Aorta (tissue), 5 donors: ENCODE measurements around the gene VSIR. TPM values are rescaled to one million over a fixed set of nuclear protein-coding genes. Genes with fewer than 3 reads are reported as not detected.

Experiments used
- ATAC-seq: fragments of 200-7000 bp; cut with Tn5 transposase; one replicate; pipeline ENCODE4 v1.9.1; 2022; ENCODE audit warnings: moderate library complexity; ENCODE audit not compliant: low FRiP score
- DNase-seq, 2 donors: peaks; one replicate each; pipeline ENCODE4 v3.0.0-alpha.2; 2020
- H3K27ac ChIP-seq, 2 donors: one replicate each; pipeline ENCODE4 v1.5.1; 2013; ENCODE audit warnings: low read length in 2 of 2, mild to moderate bottlenecking in 2 of 2, moderate library complexity in 2 of 2, control low read depth in 1 of 2, inconsistent platforms in 1 of 2, low read depth in 1 of 2
- H3K27me3 ChIP-seq, 2 donors: one replicate each; pipeline ENCODE4 v1.6.1; 2013; ENCODE audit warnings: control low read depth in 1 of 2, low read length in 1 of 2, mild to moderate bottlenecking in 1 of 2, moderate library complexity in 1 of 2; ENCODE audit not compliant: insufficient read depth in 2 of 2, control insufficient read depth in 1 of 2
- H3K36me3 ChIP-seq, 2 donors: one replicate each; pipeline ENCODE4 v1.6.1; 2013; ENCODE audit warnings: control low read depth in 1 of 2, low read length in 1 of 2, mild to moderate bottlenecking in 1 of 2; ENCODE audit not compliant: insufficient read depth in 2 of 2, control insufficient read depth in 1 of 2
- H3K4me1 ChIP-seq, 2 donors: one replicate each; pipeline ENCODE4 v1.6.1; 2013; ENCODE audit warnings: low read length in 2 of 2, control low read depth in 1 of 2, mild to moderate bottlenecking in 1 of 2, moderate library complexity in 1 of 2; ENCODE audit not compliant: insufficient read depth in 2 of 2, control insufficient read depth in 1 of 2
- H3K4me3 ChIP-seq, 2 donors: one replicate each; pipeline ENCODE4 v1.5.1; 2013; ENCODE audit warnings: low read length in 2 of 2, control low read depth in 1 of 2, mild to moderate bottlenecking in 1 of 2
- H3K9me3 ChIP-seq: one replicate; pipeline ENCODE4 v1.6.1; 2013; ENCODE audit warnings: mild to moderate bottlenecking, low read length; ENCODE audit not compliant: control insufficient read depth
- WGBS, 2 donors: extraction: QIAGEN DNeasy Blood & Tissue Kit; methylation state at CpG; one replicate each; pipeline ENCODE4 v1.1.7; 2013; 5-methylcytosine and 5-hydroxymethylcytosine counted together
- intact Hi-C, 2 donors: fragments of 100-400 bp; cut with DNase I; formaldehyde crosslinking; loops; one replicate each; pipeline versions ENCODE4 v1.14.2 to v1.15.0; 2022
- microRNA-seq, 2 donors: library from miRNA; unstranded; fragments of <30 nt; microRNA quantifications; one replicate each; pipeline ENCODE4 v1.2.0, GENCODE V29; 2020
- polyA plus RNA-seq, 2 donors: library from polyadenylated mRNA; stranded (reverse); fragments of 200-250 nt; gene quantifications; one replicate each; pipeline ENCODE4 v1.2.3, GENCODE V29; 2013
- total RNA-seq, 2 donors: library from RNA; stranded (reverse); fragmentation: NEBNext Ultra II Directional; extraction: Animal tissue kit (Norgen Biotek cat#: 25700); gene quantifications; one replicate each; pipeline ENCODE4 v1.2.1, GENCODE V29; 2021
- donor health status: healthy with polysubstance abuse.
- donor health status: Bipolar disorder and iron deficiency.
- donor health status: DM: no; HTN: no; CAD: no.
- donor health status: DM: no; HTN: no; CAD: no.
- donor health status: DM: yes; HTN: yes; CAD: no.

Gene VSIR
- total and polyA plus RNA-seq, 4 donors: 44.7 to 123 (median 69.9) TPM

DNA sequence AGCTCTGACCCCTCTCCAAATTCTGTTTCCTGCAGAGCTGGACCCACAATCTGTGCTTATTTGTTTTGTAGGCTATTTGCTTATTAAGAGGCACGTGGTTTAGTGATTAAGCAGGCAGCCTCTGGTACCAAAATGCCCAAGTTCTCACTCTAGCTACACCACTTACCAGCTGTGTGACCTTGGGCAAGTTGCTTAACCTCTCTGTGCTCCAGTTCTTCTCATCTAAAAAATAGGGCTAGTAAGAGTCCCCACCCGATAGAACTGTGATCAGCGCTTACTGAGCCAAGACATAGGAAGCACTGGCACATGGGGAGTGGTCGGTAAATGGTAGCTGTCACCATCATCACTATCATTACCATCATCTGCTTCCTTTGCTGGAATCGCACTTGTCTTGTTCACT, 74.6 kb downstream of the VSIR start:
- Histone ChIP-seq H3K9me3 (no peaks in the 10 kb centered on the region), H3K4me1 (no peaks in the 10 kb centered on the region), H3K4me3 (no peak overlapping the region), H3K36me3 (no peaks in the 10 kb centered on the region), H3K27ac (no peak overlapping the region), H3K27me3 (no peaks in the 10 kb centered on the region)
- intact Hi-C loops: no loop called here
- 81 to 87% methylated on average over 5 of the region's 5 CpGs for WGBS, 2 donors
- DNase-seq (no peak), ATAC-seq (no peak)

DNA sequence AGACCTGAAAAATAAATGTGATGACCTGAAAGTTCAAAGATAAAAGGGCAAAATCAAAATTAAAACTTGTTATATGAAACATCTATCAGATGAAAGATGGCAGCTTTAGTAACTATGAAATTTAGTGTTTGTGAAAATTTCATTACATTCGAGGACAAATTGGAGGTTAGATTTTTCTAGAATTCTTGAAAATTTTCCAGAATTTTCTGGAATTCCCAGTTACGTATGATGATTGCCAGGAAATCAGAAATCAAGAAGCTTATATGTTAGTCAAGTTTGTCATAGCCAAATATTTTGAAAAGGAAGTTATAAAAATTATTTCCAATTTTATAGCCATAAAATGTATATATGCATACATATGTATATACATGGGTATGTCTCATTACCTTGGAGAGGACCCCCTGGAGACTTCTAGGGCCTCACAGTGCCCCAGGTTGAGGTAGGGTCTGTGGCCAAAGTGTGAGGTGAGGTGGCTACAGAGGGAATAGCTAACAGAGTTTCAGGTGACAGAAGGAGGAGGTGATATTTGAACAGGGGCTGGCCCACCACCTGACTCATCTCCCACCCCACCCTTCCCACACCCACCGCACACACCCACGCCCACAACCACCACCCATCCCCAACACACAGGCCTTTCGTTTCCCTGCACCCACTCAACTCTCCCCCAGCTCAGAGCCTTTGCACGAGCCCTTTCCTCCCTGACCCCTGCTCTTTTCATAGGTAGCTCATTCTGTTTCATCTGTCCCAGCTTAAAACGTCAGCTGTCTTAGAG, 75.2 kb downstream of the VSIR start:
- WGBS, 2 donors: 71 to 74% methylated on average over 7 of the region's 7 CpGs
- Histone ChIP-seq H3K27ac (no peak overlapping the region), H3K4me3 (no peak overlapping the region), H3K4me1 (no peaks in the 10 kb centered on the region), H3K36me3 (no peaks in the 10 kb centered on the region), H3K9me3 (no peaks in the 10 kb centered on the region), H3K27me3 (no peaks in the 10 kb centered on the region)
- ATAC-seq (no peak), DNase-seq (no peak)
- intact Hi-C loops: no loop called here

Small RNAs within 50 kb of the gene (microRNA-seq; reads per million reads assigned to microRNA genes)
- gene MIR7152: 0 reads per million in 2 donors

Other genes starting within 250 kb of the VSIR start
- under 1 TPM; 0.36 to 0.42 TPM for gene C10orf105, start 53.7 kb downstream of the VSIR start, total RNA-seq
- gene C10orf105, start 53.7 kb downstream of the VSIR start, polyA plus RNA-seq: not detected
- 1,000 to 10,000 TPM in 1 of 2 donors, 100 to 1,000 TPM in 1; 995 to 1,176 TPM for gene PSAP, start 77.7 kb upstream of the VSIR start, total RNA-seq
- gene PSAP, start 77.7 kb upstream of the VSIR start, polyA plus RNA-seq: 1,000 to 10,000 TPM in 1 of 2 donors, 100 to 1,000 TPM in 1; 698 to 1,028 TPM
- gene CHST3, start 190.9 kb upstream of the VSIR start, total RNA-seq: 10 to 100 TPM; 30.5 to 47.9 TPM
- 1 to 10 TPM; 4.1 to 8.6 TPM for gene CHST3, start 190.9 kb upstream of the VSIR start, polyA plus RNA-seq